ENCODE measurements around the gene ARID3C. TPM values are rescaled to one million over a fixed set of nuclear protein-coding genes. Genes with fewer than 3 reads are reported as not detected.

ARID3C gene
- total RNA-seq, 1 experiment from 2014 or later: 0.42 TPM

- TF ChIP-seq POLR2AphosphoS5 (IDR thresholded peaks at IDR 0.05; ENCODE audit: low read depth, low read length) (no peak), POLR2A (IDR thresholded peaks at IDR 0.05; ENCODE audit: borderline replicate concordance, extremely low read depth, insufficient read depth, insufficient read length) (no peak), ATF3 (IDR thresholded peaks at IDR 0.05) (no peak), ZBTB33 (IDR thresholded peaks at IDR 0.05; ENCODE audit: extremely low read depth, insufficient replicate concordance, low read length) (no peak), RAD21 (IDR thresholded peaks at IDR 0.05; ENCODE audit: low read depth) (no peak), ZFX (IDR thresholded peaks at IDR 0.05) (no peak), EZH2 (IDR thresholded peaks at IDR 0.05) (no peak), CBX3 (IDR thresholded peaks at IDR 0.05; ENCODE audit: low read depth) (no peak), CEBPB (IDR thresholded peaks at IDR 0.05; ENCODE audit: low read depth) (no peak), ZNF274 (IDR thresholded peaks at IDR 0.05; ENCODE audit: low read depth, low read length) (no peak), MAX (IDR thresholded peaks at IDR 0.05) (no peak), TCF7L2 (IDR thresholded peaks at IDR 0.05; ENCODE audit: borderline replicate concordance, extremely low read depth, insufficient read depth, insufficient read length) (no peak), EZH2phosphoT487 (IDR thresholded peaks at IDR 0.05; ENCODE audit: borderline replicate concordance) (no peak), ELF1 (IDR thresholded peaks at IDR 0.05; ENCODE audit: borderline replicate concordance, low read depth) (no peak), CTCF (IDR thresholded peaks at IDR 0.05 in 2 of 3, conservative IDR thresholded peaks at IDR 0.05 in 1 of 3; ENCODE audit: borderline replicate concordance in 1 of 3, insufficient read depth in 1 of 3, low read depth in 2 of 3, low read length in 2 of 3) (no peak), FOSL1 (IDR thresholded peaks at IDR 0.05; ENCODE audit: low read depth) (no peak), YY1 (IDR thresholded peaks at IDR 0.05; ENCODE audit: extremely low read depth, insufficient replicate concordance, low read depth, low read length) (no peak), SRF (IDR thresholded peaks at IDR 0.05; ENCODE audit: low read depth) (no peak), EGR1 (IDR thresholded peaks at IDR 0.05; ENCODE audit: low read depth) (no peak)
- Histone ChIP-seq H2AFZ (ENCODE audit: low read depth, low read length, poor library complexity, severe bottlenecking) (no peak overlapping the region), H3K9me2 (ENCODE audit: insufficient read depth) (no peaks in the 10 kb centered on the region), H4K20me1 (ENCODE audit: insufficient read depth) (no peaks in the 10 kb centered on the region), H3K27ac (ENCODE audit: low read depth, low read length) (0 out of 2 replicates have a peak overlapping the region, but pooled peaks have one; percentile 50), H3K4me2 (ENCODE audit: low read length) (peak overlapping the region; percentile 83), H3K36me3 (ENCODE audit: control insufficient read depth in 1 of 2, insufficient read depth in 2 of 2, low read length in 2 of 2) (peaks cover 0 to 6% of the 10 kb centered on the region in 2 experiments; a peak in 1 of 4 replicates), H3K27me3 (ENCODE audit: insufficient read depth, low read length) (no peaks in the 10 kb centered on the region), H3K9me3 (ENCODE audit: control insufficient read depth in 1 of 2, insufficient read depth in 1 of 2, low read depth in 1 of 2, low read length in 2 of 2) (no peaks in the 10 kb centered on the region), H3K4me1 (ENCODE audit: control insufficient read depth in 1 of 2, insufficient read depth in 2 of 2, low read length in 2 of 2) (peaks cover 24 to 49% of the 10 kb centered on the region in 2 experiments), H3K9ac (ENCODE audit: low read length) (no peak overlapping the region; the same call in 1 of the 2 replicates), H3K4me3 (replicated peaks in 1 of 2; ENCODE audit: low read depth in 1 of 2, low read length in 2 of 2) (peak overlapping the region in 1 of 2 experiments; percentile 61; a peak in 1 of 4 replicates), H3K79me2 (ENCODE audit: insufficient read depth, low read length) (peaks cover 6% of the 10 kb centered on the region; the same call in 1 of the 2 replicates)
- intact Hi-C loops (cut with micrococcal nuclease): no loop called here
- ATAC-seq (no peak), DNase-seq (ENCODE audit: low read depth, low spot score) (no peak)
- POLR2A ChIA-PET: no interaction called here
- CTCF ChIA-PET: interaction anchor here (0.9 to 1.4 kb wide), 3 partner anchors 15 to 110 kb away, joined by 3 to 4 read pairs (median 4); no protein-coding TSS in a partner anchor
- no TSS peak for BruUV-seq (replicated peaks)
- RAD21 ChIA-PET (ENCODE audit: low non-redundant PET in 1 of 2, low total read pairs in 2 of 2, uncharacterized antibody in 2 of 2, unreplicated experiment in 2 of 2): no interaction called here
Measured at GRCh38 chr9:34650816-34651215, 21.9 kb upstream of the ARID3C start.

Measured in HCT116 (cell line).